ENCODE data around the gene RPS19BP1.
A peak's percentile ranks its signal among the peaks of the same experiment; 100 is the strongest.

DNA sequence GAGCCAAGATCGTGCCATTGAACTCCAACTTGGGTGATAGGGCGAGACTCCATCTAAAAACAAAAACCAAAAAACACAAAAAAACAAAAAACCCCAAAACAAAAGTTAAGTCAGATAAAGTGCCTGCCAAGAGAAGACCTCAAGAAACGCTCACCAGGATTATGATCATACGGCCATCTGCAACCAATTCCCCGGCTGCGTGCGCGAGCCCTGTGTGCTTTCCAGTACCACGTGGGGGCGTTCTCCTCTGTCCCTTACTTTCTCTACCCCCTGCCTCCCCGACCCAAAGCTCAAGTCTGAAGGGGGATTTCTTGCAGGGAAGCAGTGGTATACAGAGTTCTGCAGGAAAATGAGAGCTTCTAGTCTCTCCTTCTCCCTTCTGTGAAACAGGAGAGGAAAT lies 10.5 kb upstream of the RPS19BP1 start:
- TF ChIP-seq, protein P1, sequence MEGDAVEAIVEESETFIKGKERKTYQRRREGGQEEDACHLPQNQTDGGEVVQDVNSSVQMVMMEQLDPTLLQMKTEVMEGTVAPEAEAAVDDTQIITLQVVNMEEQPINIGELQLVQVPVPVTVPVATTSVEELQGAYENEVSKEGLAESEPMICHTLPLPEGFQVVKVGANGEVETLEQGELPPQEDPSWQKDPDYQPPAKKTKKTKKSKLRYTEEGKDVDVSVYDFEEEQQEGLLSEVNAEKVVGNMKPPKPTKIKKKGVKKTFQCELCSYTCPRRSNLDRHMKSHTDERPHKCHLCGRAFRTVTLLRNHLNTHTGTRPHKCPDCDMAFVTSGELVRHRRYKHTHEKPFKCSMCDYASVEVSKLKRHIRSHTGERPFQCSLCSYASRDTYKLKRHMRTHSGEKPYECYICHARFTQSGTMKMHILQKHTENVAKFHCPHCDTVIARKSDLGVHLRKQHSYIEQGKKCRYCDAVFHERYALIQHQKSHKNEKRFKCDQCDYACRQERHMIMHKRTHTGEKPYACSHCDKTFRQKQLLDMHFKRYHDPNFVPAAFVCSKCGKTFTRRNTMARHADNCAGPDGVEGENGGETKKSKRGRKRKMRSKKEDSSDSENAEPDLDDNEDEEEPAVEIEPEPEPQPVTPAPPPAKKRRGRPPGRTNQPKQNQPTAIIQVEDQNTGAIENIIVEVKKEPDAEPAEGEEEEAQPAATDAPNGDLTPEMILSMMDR (IDR thresholded peaks at IDR 0.05; ENCODE audit: control extremely low read depth in 1 of 3, insufficient read depth in 1 of 3, low read depth in 1 of 3, low read length in 3 of 3): peak; percentile 67 to 89 (median 84)
- TF ChIP-seq ASH2L (IDR thresholded peaks at IDR 0.05; ENCODE audit: low read length) (no peak), MAX (IDR thresholded peaks at IDR 0.05) (peak; percentile 54)
- TF ChIP-seq, protein P2, sequence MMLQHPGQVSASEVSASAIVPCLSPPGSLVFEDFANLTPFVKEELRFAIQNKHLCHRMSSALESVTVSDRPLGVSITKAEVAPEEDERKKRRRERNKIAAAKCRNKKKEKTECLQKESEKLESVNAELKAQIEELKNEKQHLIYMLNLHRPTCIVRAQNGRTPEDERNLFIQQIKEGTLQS (IDR thresholded peaks at IDR 0.05; ENCODE audit: insufficient read depth, low read depth, low read length): no peak
